Activated CD4-positive, alpha-beta T cell treated with anti-CD3 and anti-CD28 coated beads for 4 hours (primary cell): ENCODE data around the gene ABCF3.
A peak's percentile ranks its signal among the peaks of the same experiment; 100 is the strongest.

Experiments
- DNase-seq, 2 donors: peaks; one replicate each; pipeline ENCODE4 v3.0.0-alpha.2; 2020

Gene ABCF3

DNA sequence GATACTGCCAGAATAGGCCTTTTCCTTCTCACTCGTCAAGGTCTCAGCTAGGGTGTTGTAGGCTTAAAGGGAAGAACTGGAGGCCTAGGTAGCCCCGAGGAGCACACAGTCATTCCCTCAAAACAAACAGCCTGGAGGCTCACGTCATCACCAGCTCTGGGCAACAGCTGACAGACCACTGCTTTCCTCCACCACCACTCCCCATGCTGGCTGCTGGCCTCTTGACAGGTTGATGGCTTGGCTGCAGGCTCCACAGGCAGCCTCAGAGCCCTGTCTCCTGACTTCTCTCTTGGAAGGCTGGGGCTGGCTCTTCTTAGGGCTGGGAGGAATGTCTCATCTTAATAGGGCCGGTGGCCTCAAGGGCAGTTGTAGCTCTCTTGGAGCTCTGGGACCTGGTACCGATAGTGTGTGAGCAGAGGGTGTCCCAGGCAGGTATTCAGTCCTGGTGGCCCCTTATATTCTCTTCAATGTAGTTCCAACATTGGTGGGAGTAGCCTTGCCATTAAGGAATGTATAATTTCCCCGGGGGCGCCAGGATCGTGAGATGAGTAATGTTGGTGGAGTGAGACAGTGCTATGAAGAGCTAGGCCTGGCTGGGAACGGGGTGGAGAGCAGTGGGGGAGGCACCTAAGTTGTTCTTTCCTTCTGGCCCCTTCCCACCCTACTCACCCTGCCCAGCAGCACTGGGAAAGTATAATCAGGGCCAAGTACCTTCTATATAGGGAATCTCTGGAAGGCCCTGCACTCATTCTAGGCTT lies 17.5 kb upstream of the ABCF3 start:
- DNase-seq = no peak

DNA sequence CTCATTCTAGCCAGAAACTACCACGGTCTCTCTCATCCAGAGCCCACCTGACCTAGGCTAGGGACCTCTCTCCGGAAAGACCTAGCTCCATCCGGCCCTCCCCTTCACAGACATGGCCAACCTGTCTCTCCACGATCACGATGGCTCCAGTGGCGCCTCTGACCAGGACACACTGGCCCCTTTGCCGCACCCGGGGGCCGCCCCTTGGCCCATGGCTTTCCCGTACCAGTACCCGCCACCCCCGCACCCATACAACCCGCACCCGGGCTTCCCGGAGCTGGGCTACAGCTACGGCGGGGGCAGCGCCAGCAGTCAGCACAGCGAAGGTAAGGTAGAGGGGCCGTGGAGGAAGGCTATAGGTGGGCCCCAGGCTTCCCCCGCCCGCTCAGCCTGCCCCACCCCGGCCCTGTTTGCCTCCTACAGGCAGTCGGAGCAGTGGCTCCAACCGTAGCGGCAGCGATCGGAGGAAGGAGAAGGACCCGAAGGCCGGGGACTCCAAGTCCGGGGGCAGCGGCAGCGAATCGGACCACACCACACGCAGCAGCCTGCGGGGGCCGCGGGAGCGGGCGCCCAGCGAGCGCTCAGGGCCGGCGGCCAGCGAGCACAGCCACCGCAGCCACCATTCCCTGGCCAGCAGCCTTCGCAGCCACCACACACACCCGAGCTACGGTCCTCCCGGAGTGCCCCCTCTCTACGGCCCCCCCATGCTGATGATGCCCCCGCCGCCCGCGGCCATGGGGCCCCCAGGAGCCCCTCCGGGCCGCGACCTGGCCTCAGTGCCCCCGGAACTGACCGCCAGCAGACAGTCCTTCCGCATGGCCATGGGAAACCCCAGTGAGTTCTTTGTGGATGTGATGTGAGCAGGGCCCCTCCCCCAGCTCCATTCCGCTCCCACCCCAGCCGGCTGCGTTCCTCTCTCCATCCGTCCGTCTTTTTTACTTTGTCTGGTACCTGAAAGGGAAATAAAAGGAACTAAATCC lies 15.8 kb upstream of the ABCF3 start:
- no peak for DNase-seq

DNA sequence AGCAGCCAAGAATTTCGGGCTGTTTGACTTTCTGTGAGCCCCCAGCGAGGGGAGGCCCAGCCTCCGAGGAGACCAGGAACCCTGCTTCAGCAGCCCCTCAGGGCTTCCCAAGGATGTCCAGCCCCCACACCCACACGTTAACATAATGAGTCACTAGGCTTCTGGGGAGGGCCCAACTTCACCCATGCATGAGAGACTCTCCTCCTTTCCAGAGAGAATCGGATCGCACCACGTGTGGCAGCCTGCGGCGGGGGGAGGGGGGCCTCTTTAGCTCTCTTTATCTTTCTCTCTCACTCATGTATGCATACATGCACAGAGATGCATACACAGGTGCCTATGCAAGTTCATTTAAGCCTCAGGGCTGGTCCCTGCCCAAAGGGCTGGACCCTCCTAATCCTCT lies 14.4 kb upstream of the ABCF3 start:
- DNase-seq = no peak

DNA sequence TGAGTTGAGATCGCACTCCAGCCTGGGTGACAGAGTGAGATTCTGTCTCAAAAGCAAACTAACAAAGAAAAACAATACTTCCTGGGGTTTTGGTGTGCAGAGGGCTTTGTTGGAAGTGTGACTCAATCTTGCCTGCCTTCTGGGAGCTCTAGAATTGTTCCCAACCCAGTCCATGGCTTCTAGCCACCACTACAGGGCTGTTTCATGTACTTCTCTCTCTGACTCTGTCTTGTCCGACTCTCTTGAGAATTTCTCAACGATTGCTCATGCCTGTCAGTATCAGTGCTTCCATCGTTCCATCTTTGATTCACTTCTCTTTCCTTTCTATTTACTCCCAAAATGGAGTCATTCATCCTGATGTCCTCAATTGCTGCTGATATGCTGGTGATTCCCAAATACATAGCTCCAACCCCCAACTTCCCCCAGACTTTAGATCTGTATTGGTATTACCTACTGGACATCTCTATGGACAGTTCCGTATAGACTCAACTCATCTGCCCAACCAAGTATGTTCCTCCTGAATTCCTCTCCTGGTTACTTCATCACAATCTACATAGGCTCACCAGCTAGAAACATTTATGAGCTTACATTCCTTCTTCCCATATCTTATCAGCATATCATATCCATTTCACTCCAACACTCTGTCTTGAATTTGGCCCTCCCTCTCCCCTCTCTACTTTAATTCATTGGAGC lies 13.2 kb upstream of the ABCF3 start:
- DNase-seq = no peak

DNA sequence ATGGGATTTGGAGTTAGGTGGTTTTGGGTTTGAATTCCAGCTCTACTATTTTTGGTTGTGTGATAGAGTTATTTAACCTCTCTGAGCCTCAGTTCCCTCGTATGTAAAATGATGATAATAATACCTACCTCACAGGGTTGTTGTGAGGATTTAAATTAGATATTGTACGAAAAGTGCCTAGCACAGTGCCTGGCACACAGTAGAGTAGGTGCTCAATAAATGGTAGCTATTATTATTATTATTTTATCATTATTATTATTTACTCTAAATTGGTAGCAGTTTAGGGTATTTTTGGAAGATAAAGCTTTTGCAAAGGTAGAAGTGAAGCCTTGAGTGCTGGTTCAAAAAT lies 12.7 kb upstream of the ABCF3 start:
- no peak for DNase-seq

DNA sequence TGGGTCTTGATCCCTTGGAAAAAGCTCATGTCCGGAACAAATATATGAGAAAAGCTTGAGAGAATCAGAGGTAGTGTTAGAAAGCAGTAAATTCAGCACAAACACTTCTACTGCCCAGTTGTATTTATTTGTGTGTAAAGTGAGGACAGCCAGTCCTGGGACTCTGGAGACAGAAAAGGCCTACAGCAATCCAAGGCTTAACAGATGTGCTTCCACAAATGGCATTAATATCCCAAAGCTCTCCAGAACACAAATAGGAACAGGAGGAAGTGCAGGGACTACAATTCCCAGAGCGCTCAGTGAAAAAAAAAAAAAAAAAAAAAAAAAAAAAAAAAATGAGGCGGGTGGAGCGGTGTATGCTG lies 11.7 kb upstream of the ABCF3 start:
- no peak for DNase-seq

DNA sequence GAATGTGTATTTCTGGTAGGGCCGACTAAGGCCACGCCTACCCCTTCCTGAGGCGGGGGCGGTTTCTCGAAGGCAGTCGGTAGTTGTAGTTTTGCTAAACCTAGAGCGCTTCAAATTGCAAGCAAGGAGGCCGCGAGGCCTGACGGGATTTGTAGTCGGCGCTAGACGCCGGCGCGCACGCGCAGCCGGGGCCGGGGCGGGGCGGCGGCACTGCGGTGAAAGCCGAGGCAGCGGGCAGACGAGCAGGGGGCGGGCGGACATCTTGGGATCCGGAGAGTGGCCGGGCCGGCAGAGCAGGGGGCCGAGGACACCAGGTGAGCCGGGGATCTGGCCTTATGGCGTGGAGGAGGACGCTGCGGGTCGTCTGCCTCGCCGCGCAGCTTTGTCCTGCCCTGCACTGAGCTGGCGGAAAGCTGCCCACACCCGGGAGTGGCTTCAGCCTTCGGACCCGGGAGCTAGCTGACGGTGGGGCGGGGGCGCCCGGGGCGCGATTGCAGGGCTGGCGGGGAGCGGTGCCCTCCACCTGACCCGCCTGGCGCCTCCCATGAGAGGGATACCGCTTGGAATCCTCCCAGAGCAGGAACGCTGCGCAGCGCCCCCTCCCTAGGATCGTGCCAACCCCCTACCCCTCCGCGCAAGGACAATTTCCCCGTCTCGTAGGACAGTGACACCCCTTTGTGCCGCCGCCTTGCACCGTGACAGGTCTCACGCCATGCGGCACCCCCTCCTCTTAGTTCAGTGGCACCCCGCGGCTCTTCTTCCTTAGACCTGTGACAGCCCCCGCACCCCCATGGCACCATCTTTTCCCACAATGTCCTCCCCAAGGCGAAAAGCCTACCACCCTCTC lies 11.1 kb upstream of the ABCF3 start, which contains the start of gene AP2M1:
Gene AP2M1 (plus strand): TSS at position 210 of the 847 bp plus-strand sequence. CDS start 2,139 bp downstream, outside the sequence.
- peak; percentile 97 to 98 for DNase-seq

DNA sequence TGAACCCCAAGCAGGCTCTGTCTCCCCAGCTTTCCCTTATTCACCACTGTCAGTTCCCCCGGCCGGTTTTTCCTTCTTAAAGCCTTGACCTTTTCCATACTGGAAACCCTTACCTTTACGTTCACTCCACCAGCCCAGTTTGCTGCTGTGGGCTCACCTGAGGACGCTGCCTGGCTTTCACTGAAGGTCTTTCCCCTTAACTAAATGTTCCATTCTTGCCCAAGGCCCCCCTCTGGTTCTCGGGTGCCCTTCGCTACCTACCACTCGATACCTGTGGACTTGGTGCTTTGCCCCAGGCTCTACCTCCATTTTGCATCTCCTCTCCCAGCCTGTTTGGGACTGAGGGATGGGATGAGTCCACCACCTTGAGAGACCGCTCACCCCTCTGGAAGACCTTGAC lies 10.5 kb upstream of the ABCF3 start:
- DNase-seq = no peak

DNA sequence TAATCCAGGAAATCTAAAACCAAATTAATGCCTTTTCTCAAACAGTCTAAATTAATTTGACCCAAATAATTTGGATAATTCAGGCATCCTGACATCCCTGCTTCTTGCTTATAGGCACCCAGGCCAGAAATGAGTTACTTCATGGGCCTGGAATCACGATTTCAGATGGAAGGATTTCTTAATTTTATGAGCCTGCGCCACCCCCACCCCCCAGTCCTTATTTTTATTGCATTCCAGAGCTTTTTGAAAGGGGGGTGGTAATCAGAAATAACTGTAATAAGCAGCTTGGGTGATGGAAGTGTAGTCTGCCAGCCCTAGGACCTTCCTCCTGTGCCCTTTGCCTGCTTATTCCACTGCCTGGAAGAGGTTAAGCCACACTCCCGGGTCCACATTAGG lies 10.0 kb upstream of the ABCF3 start:
- no peak for DNase-seq

DNA sequence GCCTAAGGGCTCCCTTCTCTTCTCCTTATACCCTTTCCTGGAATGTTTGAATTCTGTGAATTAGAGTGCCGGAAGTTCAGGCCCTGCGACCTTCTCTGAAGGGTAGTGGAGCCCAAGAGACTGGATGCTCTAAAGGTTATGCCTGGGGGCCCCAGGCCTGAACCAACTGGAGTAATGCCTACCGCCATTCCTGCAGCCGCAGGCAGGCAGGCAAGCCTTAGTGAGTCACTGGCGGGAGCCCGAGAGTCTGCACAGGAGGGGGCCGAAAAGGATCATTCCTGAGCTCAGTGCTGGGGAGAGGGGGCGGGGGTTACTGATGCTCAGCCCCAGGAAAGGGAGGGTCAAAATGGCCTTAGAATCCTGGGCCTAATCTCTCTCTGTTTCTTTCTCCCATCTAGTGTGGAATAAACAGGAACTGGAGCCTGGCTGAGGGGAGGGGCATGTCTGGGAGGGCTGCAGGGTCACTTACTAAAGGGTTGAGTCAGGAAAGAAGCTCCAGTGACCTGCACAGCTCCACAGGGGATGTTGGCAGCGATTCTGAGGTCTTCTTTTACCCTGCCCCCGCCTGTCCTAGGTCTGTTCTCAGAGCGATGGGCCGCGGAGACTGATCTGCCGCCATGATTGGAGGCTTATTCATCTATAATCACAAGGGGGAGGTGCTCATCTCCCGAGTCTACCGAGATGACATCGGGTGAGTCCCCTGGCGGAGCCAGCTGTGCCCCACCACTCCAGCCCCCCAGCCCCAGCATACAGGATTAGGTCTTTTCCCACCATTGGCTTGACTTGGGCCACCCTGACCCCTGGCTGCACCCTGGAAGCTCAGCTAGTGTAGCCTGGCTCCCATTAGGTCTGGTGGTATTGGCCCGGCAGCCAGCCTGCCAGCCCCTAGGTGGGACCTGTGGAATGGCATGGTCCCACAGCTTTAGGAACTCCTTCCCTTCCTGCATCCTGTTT lies 9.3 kb upstream of the ABCF3 start:
- DNase-seq = no peak

DNA sequence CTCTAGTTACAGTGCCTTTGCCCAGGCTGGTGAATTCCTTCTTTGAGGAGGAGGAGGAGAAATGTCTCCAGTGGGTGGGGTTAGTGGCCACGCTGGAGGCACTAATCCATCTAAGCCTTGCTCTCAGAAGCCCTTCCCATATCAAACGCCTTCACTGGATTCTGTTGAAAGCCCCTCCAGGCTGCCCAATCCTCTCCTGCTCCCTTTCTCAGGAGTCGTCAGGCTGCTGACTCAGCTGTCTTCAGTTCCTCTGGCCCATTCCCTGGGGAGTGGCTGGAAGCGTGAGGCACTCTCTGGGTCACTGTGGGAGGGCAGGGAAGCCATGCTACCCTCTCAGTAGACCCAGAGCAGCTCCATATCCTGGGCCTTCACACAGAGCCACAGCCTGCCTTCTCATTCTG lies 8.7 kb upstream of the ABCF3 start:
- DNase-seq = no peak

DNA sequence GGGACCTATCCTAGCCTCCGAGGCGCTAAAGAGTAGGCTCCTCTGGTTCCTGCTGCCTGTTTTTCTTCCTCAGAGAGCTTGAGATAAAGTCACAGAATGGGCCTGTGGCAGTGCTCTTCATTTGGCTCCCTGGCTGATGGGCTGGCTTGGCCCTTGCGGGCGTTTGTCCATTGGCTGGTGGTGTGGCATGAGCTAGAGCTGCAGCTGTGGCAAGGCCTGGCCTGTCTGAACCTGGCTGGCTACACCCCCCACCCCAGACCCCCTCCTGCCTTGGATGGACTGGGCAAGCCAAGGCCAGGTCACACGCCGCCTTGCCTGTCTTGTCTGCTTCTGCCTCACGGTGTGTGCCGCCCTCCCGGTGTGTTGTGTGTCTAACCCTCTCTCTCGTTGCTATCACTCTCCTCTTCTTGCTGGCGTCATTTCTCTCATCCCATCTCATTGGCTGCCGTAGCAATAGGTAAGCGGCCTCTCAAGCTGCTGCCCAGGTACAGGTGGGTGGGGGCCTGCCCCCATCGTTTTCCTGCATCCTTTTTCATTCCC lies 8.2 kb upstream of the ABCF3 start:
- DNase-seq = no peak

DNA sequence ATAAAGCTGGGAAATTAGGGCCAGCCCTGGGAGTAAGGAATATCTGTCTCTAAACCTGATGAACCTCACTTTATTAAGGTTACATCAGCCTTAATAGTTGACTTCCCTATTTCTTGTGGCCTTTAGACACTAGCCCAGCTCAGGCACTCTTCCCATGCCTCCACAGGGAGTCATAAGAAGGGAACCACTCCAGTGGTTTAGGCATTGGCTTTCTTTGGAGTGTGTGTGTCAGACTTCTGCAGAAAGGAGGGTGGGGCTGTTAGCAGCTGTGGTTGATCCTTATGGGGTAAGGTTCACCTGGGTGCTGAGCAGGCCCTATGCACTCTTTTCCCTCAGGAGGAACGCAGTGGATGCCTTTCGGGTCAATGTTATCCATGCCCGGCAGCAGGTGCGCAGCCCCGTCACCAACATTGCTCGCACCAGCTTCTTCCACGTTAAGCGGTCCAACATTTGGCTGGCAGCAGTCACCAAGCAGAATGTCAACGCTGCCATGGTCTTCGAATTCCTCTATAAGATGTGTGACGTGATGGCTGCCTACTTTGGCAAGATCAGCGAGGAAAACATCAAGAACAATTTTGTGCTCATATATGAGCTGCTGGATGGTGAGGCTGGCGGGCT lies 7.4 kb upstream of the ABCF3 start:
- no peak for DNase-seq

DNA sequence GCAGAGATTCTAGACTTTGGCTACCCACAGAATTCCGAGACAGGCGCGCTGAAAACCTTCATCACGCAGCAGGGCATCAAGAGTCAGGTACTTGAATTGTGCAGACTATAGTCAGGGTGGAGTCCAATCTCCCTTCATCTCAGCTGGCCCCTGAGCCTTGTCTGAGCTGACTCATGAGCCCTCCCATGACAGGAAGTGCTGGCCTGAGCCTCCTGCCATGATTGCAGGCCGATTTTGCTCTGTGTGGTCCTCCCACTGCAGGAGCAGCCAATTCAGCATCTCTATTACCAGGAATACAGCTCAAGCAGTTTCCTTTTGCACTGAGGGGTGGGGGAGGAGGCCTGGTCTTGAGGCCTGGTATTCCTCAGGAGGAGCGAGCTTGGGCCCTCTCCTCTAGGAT lies 5.8 kb upstream of the ABCF3 start:
- DNase-seq = no peak

DNA sequence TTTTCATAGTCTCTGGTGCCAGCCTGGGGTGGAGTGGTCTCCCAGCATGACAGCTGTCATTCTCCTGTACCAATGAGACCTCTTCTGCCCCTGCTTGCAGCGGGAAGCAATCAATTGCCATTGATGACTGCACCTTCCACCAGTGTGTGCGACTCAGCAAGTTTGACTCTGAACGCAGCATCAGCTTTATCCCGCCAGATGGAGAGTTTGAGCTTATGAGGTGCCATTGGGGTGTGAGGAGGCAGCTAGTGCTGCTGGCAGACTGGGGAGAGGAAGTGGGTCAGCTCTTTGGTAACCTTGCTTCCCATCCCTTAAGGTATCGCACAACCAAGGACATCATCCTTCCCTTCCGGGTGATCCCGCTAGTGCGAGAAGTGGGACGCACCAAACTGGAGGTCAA lies 4.4 kb upstream of the ABCF3 start:
- no peak for DNase-seq

DNA sequence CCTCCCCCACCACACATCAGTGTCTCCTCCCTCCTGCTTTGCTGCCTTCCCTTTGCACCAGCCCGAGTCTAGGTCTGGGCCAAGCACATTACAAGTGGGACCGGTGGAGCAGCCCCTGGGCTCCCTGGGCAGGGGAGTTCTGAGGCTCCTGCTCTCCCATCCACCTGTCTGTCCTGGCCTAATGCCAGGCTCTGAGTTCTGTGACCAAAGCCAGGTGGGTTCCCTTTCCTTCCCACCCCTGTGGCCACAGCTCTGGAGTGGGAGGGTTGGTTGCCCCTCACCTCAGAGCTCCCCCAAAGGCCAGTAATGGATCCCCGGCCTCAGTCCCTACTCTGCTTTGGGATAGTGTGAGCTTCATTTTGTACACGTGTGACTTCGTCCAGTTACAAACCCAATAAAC lies 2.3 kb upstream of the ABCF3 start:
- DNase-seq = no peak

DNA sequence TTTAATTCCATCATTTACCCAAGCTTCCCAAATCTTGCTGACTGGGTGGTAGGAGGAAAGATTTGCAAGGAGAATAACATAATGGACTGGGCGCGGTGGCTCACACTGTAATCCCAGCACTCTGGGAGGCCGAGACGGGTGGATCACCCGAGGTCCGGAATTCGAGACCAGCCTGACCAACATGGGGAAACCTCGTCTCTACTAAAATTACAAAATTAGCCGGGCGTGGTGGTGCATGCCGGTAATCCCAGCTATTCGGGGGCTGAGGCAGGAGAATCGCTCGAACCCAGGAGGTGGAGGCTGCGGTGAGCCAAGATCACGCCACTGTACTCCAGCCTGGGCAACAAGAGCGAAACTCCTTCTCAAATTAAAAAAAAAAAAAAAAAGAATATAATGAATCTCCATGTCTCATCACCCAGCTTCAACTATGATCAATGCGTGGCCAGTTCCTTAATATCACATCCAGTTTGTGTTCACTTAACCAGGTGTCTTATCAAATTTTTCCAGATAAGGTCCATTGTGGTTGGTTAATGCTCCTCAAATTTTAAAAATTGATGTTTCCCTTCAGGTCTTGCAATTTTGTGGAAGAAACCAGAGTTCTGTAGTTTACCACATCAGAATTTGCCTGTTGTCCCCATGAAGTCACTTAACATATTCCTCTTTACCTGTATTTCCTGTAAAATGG lies 1.3 kb upstream of the ABCF3 start:
- no peak for DNase-seq

DNA sequence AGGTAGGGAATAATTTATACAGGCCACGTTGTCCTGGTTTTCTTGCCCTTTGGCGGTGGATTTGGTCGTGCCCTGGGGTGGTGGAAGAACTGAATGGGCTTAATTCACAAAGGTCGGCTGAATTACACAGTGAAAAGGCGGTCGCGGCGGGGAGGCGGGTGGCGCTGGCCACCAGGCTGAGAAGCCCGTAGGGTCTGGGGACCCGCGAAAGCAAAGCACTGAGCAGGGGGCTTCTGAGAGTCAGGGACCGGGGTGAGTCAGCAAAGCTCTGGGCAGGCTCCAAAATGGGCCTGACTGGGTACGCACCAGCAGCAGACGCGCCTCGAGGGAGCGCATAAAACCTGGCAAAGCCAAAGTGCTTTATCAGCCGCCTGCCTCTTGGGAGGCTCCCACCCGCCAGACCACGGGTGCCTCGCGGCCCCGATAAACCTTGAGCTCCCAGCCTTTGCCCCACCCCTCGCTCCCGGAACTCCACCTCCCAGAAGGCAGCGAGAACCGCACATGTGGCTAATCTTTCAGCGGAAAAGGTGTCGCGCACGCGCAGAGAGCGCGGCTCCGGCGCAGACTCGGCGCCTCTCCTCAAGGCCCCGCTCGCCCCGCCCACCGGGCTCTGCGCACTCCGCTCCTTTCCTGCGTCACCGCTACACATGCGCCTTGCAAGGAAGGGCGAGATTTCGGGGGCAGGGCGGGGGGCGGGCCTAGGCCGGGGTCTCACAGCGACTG lies 377 bp upstream of the ABCF3 start:
- DNase-seq = peak; percentile 99

DNA sequence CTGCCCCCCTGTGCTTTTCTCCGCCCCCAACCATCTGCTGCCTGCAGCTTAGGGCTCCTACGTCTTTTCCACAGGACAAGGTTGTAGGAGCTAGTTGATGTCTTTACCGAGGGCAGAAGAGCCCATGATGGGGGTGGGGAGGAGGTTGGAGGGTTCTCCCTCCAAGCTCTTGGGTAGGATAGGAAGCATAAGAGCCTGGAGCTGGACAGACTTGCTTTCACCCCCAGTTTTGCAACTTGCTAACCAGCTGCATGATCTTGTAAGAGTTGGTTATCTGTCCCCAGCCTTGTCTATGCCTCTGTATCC lies 856 bp downstream of the ABCF3 start:
- DNase-seq = no peak

DNA sequence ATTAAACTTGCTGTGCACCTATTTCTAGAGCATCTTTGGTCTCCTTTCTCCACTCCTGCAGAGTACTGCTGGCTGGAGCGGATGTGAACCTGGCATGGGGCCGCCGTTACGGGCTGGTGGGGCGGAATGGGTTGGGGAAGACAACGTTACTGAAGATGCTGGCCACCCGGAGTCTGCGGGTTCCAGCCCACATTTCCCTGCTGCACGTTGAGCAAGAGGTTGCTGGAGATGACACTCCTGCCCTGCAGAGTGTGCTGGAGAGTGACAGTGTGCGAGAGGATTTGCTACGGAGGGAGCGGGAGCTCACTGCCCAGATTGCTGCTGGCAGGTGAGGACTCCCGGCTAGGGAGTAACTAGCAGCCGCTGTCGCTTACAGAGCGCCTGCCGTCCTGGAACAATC lies 2.1 kb downstream of the ABCF3 start:
- no peak for DNase-seq
